GM21381 (cell line): ENCODE data around the gene MUC20.
"Not testable (repeated sequence)": the region's sequence is repeated elsewhere in the genome, so short reads cannot be mapped to it uniquely, and the experiment has no call there.

ENCODE experiments used
- ATAC-seq: cut with Tn5 transposase; IDR thresholded peaks from one replicate; pipeline ENCODE4 v1.9.1; 2021; ENCODE audit warnings: mild to moderate bottlenecking, moderate library complexity; ENCODE audit not compliant: unreplicated experiment

Gene MUC20

GRCh38 chr3:195769551-195769950, 48.8 kb downstream of the MUC20 start:
- no peak for ATAC-seq

- ATAC-seq = no peak
Measured at GRCh38 chr3:195770081-195770840, 49.5 kb downstream of the MUC20 start.

DNA sequence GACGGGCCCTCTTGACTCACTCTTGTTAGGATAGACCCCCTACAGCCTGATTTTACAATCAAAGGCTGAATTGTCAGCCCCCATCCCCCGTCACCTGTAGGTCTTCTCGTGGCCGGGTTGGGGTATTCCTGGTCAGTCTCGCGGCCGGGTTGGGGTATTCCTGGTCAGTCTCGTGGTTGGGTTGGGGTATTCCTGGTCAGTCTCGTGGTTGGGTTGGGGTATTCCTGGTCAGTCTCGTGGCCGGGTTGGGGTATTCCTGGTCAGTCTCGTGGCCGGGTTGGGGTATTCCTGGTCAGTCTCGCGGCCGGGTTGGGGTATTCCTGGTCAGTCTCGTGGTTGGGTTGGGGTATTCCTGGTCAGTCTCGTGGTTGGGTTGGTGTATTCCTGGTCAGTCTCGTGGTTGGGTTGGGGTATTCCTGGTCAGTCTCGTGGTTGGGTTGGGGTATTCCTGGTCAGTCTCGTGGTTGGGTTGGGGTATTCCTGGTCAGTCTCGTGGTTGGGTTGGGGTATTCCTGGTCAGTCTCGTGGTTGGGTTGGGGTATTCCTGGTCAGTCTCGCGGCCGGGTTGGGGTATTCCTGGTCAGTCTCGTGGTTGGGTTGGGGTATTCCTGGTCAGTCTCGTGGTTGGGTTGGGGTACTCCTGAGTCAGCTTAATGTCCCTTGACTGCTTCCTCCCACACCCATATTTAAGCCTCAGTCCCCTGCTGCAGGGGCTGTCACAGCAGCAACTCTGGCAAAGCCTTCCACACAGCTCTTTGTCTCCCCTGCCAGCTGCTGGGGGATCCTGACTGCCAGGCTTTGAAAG, 50.3 kb downstream of the MUC20 start:
- ATAC-seq = not testable (repeated sequence)

- no peak for ATAC-seq
Measured at GRCh38 chr3:195771646-195772300, 51.0 kb downstream of the MUC20 start.

DNA sequence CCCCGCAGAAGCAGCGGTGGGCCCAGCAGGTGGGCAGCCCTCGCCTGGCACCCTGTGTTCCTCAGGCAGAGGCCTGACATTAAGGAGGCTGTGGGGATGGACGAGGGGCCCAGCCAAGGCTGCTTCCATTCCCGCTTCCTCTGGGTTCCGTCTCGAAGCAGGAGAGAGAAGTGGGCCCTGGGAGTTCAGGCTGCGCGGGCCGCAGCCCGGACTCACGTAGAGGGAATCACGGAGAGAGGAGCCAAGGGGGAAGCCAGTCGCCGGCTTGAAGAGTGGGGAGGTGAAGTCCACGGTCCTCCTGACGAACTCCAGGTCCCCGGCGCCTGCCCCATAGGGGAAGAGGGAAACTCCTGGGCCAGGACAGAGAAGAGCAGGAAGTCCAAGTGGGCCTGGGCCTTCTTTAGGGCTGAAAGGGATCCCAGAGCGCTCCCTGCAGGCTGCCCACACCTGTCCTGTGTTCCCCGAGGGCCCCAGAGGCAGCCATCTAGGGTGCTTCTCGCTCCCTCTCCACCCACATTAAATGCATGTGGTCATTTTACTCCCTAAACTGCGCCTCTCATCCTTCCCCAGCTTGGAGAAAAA, 53.3 kb downstream of the MUC20 start:
- no peak for ATAC-seq

DNA sequence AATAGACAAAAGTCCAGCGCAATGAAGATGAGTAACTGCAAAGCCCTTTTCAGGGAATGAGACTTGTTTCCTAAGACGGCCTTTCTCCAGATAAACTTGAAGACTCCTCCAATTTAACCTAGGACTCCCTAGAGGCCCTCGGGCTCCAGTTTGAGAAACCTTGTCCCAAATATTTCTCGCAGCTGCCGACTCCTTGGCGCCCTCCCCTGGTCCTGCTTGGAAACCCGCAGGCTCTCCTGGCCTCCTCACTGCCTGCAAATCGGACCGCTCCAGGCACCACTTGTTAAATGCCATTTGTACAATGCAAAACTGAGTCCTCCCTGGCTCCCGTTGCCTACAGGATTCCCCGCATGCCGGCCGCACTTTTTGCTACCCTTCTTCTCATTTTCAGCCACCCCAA, 54.1 kb downstream of the MUC20 start:
- ATAC-seq = no peak

DNA sequence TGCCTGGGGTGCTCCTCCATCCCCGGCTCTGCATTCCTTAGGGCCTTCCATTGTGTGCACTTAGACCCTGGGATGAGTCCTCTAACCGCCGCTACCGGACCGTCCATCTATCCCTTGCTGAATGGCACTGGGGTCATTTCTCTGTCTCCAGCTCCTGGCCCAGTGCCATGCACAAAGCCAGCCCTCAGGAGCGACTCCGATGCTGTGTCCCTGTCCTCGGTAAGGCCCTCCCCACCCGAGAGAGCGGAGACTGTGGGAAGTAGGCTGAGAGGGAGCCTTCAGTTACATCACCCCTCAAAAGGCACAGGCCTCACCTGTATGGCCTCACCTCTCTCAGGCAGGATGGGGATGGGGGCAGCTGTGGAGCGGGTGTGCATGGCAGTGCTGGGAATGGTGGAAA, 57.2 kb downstream of the MUC20 start:
- no peak for ATAC-seq

DNA sequence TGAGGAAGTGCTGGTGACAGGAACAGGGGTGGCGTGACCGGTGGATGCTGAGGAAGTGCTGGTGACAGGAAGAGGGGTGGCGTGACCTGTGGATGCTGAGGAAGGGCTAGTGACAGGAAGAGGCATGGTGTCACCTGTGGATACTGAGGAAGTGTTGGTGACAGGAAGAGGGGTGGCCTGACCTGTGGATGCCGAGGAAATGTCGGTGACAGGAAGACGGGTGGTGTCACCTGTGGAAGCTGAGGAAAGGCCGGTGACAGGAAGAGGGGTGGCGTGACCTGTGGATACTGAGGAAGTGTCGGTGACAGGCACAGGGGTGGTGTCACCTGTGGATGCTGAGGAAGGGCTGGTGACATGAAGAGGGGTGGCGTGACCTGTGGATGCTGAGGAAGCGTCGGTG, 60.5 kb downstream of the MUC20 start:
- ATAC-seq = not testable (repeated sequence)
